HG03175 (cell line): ENCODE results near the gene BMP2K.

Source experiments
- ATAC-seq: cut with Tn5 transposase; IDR thresholded peaks from one replicate; pipeline ENCODE4 v1.9.1; 2021; ENCODE audit warnings: mild to moderate bottlenecking, moderate library complexity; ENCODE audit not compliant: unreplicated experiment

The BMP2K gene

GRCh38 chr4:78923464-78924312 is 147.5 kb downstream of the BMP2K start:
- ATAC-seq = peak; percentile 56

DNA sequence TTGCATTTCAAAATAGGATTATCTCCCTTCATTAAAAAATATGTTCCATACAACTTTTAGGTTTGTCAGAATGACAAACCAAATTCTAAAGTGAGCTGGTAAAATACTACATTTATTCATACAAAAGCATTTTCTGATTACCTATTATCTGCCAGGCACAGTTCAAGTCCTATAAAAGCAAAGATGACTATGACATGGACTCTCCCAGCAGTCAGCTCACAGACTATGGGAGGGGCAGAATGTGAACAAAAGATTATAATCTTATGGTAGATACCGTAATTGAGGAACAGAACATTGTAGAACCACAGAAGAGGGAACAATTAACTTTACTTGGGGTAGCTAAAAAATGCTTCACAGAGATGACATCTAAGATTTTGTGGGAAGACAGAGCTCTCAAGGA is 150.7 kb downstream of the BMP2K start:
- ATAC-seq = no peak

- no peak for ATAC-seq
Observed at GRCh38 chr4:78928835-78929234, 152.7 kb downstream of the BMP2K start.

GRCh38 chr4:78930016-78930629 is 154.0 kb downstream of the BMP2K start:
- ATAC-seq = no peak

- ATAC-seq = no peak
Observed at GRCh38 chr4:78936989-78937388, 160.8 kb downstream of the BMP2K start.

- no peak for ATAC-seq
Observed at GRCh38 chr4:78937837-78938236, 161.7 kb downstream of the BMP2K start.

GRCh38 chr4:78938474-78938867 is 162.3 kb downstream of the BMP2K start:
- ATAC-seq = no peak

- peak; percentile 98 for ATAC-seq
Observed at GRCh38 chr4:78938868-78939666, 162.9 kb downstream of the BMP2K start, which contains the start of gene PAQR3. TSS of gene PAQR3 (minus strand) at chr4:78939438. CDS start at chr4:78939224, 214 bp downstream.

DNA sequence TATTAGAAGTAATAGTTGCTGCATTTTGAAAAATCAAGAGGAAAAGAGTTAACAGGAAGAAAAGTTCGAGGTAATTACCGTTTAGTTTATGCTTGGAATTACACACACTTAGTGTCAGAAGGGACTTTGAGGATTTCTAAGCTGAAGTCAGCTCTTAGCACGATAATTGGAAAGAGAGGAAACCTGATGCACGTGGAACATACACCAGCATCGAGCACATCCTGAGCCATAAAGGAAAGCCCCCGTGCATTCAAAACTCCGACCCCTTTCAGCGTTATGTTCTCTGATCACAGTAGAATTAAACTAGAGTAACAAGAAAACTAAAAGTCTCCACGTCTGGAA is 163.5 kb downstream of the BMP2K start:
- no peak for ATAC-seq

DNA sequence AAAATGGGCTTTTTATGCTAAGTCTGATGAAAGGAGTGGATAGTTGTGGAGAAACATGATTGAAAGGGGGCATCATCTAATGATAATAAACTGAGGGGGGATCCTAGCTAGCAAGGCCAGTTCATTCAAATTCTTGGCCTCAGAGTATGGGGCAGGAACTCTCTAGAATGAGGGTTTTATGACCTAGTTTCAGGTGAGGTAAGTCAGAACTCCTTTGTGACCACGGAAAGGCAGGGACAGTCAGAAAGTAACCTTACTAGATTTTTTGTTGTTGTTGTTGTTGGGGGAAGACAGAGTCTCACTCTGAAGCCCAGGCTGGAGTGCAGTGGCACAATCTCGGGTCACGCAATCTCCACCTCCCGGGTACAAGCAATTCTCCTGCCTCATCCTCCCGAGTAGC is 164.6 kb downstream of the BMP2K start:
- ATAC-seq = no peak

GRCh38 chr4:78944381-78944780 is 168.2 kb downstream of the BMP2K start:
- ATAC-seq = no peak

DNA sequence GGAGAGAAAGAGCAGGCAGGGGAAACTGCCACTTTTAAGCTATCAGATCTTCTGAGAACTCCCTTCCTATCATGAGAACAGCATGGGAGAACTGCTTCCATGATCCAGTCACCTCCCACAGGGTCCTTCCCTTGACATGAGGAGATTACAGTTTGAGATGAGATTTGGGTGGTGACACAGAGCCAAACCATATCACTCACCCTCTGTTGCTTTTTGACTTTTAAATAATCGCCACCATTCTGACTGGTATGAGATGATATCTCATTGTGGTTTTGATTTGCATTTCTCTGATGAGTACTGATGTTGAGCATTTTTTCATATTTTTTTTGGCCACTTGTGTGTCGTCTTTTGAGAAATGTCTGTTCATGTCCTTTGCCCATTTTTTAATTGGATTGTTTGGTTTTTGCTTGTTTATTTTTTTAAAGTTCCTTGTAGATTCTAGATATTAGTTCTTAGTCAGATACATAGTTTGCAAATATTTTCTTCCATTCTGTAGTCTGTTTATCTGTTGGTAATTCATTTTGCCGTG is 169.6 kb downstream of the BMP2K start:
- no peak for ATAC-seq

DNA sequence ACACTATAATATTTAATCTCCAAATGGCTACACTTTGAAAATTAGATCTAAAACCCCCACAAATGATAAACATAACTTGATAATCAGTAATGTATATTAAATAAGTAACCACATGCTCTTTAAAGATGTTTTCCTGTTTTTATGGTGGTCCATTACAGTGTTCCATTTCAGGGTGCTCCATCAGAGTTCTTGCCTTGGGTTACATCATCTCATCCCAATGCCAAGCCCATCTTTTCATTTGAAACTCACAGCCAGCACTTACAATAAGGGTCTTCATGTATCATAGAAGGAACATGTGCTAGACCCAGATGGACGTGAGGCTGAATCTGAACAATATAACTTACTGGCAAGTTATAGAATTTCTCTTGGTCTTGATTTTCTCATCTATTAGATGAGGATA is 173.6 kb downstream of the BMP2K start:
- ATAC-seq = no peak

- peak; percentile 72 for ATAC-seq
Observed at GRCh38 chr4:78951862-78952472, 175.8 kb downstream of the BMP2K start.

GRCh38 chr4:78953231-78953630 is 177.1 kb downstream of the BMP2K start:
- no peak for ATAC-seq

DNA sequence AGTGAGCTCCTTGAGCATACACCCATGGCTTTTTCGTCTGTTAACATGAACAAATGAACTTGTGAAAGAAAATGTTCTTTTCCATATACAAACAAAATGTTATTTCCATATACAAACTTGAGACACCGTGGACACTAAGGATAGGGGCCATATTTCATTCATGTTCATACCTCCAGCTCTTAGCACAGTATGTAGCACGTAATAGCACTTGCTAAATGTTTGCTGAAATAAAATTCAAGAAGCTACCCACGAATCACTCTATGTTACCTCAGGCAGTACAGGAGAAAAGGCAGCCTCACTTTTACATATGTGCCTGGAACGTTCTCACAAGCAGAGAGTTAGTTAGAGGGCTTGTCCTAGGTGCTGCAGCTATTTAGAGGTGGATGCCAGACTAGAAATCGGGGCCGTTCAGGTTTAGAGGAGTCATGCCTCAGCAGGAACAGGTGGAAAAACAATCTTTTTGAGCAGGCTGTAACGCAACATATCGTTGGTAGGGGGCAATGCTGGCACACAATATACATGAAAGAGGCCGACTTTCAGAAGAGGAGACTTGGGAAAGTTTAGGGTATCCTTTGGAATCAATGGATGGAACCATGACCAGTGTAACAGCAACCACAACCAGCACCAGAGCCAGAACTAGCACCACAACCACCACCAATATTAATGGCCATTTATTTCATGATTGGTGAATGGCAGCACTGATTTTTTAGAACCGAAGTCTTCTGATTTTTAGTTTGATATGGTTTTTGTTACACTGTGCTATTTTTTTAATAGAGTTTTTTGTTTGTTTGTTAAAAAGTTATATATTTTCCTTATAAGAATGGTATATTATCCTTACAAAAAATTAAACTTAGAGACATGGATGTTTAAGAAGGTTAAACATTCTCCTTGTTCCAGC is 177.9 kb downstream of the BMP2K start:
- ATAC-seq = no peak

DNA sequence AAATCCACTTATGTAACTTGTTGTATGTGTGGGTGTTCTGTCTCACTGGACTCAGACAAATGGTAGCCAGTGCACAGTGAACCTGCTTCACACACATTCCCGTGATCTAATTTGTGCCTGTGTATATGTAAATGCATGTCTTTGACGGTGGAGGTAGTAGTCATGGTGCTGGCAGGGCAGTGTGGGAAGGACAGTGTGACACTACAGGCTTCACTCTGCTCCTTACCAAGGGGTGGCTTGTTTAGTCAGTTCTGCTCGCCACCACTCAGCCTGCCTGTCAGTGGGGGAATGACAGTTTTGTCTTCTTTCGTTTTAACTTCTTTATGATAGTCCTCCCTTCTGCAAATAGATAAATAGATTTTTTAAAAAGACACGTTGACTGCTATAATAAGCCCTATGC is 180.8 kb downstream of the BMP2K start:
- no peak for ATAC-seq

DNA sequence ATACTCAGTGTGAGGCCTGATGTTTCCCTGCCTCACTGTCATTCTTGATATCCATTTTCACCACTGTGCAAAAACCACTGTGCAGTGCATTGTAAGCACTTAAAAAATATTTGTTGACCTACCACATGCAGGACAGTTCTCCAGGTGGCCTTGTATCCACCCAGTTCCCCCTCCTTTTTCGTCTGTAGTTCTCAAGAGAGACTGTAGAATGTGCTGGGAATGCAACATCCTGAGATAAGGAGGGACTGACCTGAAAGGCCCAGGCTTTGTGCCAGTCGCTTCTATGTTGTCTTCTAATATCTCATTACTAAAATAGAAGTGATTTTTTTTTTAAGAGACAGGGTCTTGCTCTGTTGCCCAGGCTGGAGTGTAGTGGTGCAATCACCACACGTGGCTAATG is 184.8 kb downstream of the BMP2K start:
- no peak for ATAC-seq
